HG03159 (cell line): ENCODE data around the gene ODC1.

Source experiments
- ATAC-seq: cut with Tn5 transposase; IDR thresholded peaks from one replicate; pipeline ENCODE4 v1.9.1; 2021; ENCODE audit warnings: mild to moderate bottlenecking, moderate library complexity; ENCODE audit not compliant: unreplicated experiment

The ODC1 gene

GRCh38 chr2:10402653-10403215 lies 45.4 kb downstream of the ODC1 start:
- ATAC-seq: no peak

DNA sequence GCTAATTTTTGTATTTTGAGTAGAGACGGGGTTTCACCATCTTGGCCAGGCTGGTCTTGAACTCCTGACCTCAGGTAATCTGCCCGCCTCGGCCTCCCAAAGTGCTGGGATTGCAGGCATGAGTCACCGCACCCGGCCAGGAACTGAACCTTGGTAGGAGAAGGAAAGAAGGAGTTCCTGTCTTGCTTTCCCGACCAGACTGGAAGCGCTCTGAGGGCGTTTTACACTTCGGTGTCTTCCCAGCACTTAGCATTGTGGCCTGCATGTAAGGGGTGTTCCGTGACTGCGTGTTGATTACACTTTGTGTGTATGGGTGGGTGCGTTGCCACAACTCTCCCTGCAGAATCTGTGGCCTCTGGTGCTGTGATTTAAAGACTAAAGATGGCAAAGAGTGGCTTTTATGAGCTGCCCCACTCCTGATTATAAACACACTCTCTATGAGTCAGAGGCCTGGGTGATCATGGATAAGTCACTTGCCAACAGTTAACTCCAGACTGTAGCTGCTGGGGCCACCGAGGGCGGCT lies 46.0 kb downstream of the ODC1 start:
- ATAC-seq: no peak

DNA sequence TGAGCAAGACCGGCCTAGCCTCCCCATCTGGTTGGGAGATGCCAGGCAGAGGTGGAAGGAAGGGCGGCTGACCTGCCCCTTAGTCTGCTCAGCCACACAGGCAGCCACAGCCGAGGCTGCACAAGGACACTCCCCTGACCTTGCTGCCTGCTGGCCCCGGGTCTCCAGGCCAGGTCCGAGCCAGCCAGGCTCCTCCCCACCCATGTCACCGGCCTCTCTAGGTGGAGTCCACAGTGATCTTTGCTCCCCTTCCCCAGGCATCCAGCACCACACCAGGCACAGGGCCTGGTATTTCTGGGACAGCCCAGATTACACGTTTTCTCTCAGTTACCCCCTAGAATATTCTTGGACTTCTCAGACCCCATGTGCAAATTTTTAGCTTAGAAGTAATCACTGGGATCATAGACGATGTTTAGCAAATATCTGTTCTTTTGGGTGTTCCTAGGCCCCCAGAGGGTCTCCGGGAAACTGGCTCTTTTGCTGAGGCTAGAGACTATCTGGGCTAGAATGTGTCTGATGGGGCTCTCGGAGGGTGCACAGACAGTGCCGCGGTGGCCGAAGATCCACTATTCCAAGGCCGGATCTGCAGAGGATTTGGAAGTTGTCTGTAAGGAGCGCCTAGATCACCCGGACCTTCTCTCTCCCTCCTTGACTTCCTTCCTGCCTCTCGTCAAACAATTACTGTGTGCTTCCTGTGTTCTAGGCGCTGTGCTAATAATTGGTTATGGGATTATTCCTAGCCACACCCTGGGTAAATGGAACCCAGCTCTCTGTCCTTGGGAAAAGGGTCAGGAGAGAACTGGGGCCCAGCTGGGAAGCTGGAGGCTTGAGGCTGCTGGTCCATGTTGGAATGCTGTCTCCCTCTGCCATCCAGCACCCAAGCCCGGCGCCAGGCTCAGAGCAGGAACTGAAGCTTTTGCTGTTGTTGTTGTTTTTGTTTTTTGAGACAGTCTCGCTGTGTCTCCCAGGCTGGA lies 46.9 kb downstream of the ODC1 start:
- no peak for ATAC-seq

DNA sequence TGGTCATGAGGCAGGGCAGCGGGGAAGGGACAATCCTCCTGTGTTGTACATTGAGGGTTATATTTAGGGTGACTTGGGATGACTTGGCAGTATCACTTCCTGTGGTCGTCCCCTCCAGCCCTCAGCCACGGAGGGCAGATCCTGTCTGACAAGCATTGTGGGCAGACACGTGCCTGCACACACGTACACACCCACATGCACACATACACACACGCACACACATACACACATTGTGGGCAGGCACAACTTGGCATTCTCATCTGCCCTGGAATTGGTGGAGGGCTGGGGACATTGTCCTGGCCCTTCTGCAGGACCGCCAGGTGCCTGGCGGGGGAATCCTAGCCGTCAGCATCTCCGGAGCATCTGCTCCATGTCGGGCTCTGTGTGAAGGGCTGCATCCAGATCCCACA lies 47.6 kb downstream of the ODC1 start:
- no peak for ATAC-seq

DNA sequence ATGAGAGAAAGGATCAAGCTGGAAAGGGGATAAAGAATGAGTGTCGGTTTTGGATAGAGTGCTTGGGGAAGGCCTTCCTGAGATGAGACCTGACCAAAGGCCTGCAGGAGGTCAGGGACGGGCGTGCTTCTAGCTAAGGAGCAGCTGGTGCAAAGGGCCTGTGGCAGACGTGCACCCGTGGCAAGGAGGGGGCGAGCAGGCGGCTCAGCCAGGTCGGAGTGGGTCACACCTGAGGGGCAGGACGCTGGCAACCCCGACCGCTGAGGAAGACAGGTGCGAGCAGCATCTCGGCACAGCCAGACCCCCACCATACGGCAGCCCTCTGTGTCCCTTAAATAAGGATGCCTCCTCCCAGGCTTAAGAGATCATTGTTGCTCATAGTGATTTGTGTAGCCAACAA lies 48.1 kb downstream of the ODC1 start:
- no peak for ATAC-seq

- no peak for ATAC-seq
Measured at GRCh38 chr2:10399358-10399757, 48.8 kb downstream of the ODC1 start.

DNA sequence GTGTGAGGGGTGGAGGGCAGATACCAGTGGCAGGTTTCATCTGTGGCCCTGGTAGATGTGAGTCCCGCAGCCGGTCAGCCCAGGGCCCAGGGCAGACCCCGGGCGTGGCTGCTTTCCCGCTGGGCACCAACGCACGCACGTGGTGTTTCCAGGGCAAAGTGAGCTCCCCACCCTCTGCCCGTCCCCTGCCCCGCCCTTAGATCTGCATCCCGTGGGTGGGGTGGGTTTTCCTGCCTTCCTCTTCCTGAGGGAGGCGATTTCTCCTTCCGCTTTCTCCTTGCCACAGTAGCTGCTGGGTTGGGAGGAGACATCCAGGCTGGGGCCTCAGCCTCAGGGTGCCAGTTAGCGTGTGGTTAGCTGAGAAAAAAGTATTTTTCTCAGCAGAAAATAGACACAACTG lies 49.6 kb downstream of the ODC1 start:
- no peak for ATAC-seq

DNA sequence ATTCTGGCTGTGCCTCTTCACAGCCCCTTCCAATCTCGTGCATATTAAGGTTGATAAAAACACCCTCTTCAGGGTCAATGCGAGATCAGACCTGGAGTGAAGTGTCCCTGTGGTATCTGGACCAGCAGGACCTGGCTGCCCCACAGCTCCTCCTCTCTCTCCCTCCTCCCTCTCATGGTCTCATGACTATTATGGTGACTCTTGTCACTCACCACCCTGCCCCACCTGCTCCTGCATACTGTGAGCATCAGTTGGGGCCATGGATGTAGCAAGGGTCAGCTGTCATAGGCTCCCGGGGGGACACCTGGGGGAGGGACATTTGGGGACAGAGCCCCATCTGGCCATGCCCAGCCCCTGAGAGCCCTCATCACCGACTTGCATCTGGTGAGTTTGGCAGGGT lies 50.2 kb downstream of the ODC1 start:
- ATAC-seq: no peak

DNA sequence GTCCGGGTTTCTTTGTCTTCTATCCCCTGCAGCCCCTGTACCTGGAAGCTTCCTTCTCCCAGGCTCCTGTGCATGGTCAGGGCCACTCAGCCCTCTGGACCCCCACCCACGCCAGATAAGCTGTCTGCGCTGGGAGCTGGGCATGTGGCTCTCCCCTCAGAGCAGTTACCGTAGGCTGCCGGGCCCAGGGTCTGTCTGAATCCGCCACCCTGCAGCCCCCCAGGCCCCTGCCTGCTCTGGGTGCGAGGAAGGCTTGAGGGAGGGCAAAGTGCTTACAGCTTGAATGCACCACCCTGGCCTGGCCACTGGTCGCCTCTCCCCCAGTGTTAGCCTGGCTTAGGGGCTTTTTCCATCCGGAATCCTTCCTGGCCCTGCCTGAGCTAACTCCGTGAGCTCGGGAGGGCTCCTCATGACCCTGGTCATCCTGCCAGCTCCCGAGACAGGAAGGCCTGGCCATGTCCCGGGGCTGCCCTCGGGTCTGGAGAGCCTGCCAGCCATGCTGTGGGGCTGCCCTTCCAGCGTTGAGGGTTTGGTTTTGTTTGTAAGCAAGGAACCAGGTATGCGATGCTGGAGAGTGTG lies 50.7 kb downstream of the ODC1 start:
- ATAC-seq: no peak

DNA sequence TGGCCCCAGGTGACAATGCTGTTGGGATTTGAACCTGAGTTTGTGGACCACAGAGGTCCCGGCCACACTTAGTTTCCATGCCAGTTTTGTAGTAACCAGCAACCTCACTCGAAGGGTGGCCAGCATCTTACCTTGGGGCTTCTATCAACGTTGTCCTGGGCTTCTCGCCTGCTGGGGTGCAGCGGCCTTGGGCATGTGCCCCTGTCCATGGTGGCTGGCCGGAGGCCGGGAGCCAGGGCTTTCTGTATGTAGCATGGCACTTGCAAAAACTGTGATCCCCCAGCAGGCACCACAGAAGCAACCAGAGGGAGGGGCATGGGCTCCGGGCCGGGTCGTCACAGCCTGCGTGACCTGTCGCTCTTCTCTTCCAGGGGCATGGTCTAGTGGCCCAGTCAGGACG lies 51.7 kb downstream of the ODC1 start:
- ATAC-seq: no peak

GRCh38 chr2:10395893-10396292 lies 52.2 kb downstream of the ODC1 start:
- ATAC-seq: no peak

GRCh38 chr2:10393640-10393982 lies 54.5 kb downstream of the ODC1 start:
- no peak for ATAC-seq

DNA sequence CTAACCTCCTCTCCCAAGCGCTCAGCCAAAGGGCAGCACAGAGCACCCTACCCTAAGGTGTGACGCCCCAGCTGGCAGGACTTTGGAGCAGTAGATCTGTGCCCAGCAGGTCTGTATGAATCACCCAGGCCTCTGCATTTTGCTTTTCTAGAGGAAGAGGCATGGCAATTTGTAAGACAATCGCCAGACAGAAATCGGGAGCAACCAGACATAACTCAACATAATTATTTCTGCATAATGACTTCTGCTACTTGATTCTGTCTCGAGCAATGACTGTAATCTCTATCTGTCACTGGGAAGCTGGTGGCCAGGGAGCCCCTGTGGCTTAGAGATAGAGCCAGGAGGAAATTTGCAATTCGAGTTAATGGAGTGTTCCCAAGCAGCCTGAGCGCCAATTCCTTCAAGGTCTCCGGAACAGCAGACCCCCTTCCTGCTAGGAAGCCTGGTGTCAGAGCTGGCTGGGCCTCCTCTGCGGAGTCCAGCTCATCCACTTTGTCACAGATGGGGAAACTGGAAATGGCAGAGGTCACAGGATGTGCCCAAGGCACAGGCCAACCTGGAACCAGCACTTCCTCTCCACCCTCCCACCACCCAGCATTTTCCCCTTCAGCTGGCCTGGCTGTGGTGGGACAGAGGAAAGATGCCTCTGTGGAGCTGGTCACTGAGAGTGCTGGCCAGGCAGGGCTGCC lies 55.0 kb downstream of the ODC1 start:
- ATAC-seq: no peak

- ATAC-seq: no peak
Measured at GRCh38 chr2:10392548-10392947, 55.6 kb downstream of the ODC1 start.

- ATAC-seq: no peak
Measured at GRCh38 chr2:10392100-10392499, 56.0 kb downstream of the ODC1 start.

DNA sequence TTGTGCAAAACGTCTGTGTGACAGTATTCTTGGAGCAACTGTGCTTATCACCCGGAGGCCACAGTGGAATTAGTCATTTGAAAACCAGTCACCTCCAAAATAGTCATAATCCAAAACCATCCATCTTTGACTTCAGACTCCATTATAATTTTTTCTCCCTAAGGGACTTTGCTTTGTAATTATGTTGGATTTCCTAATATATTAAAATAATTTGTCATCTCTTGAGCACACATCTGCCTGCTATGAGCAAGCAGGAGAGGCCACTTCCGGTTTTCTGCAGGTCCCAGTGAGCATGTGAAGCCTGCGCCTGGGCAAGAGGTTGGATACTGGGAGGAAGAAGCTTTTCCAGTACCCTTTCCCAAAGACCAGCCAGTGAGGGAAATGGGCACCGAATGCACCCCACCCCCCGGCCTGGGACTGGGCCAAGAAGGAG lies 57.7 kb downstream of the ODC1 start:
- ATAC-seq: no peak
